ENCODE data around the gene SRRM3. TPM values are rescaled to one million over a fixed set of nuclear protein-coding genes. Genes with fewer than 3 reads are reported as not detected.

The SRRM3 gene
- total and polyA plus RNA-seq, 9 of the 15 experiments (the other 6 are each of a cell fraction or from before 2014, with no cell fraction given): 0.04 to 0.91 (median 0.46) TPM; not detected in 2

DNA sequence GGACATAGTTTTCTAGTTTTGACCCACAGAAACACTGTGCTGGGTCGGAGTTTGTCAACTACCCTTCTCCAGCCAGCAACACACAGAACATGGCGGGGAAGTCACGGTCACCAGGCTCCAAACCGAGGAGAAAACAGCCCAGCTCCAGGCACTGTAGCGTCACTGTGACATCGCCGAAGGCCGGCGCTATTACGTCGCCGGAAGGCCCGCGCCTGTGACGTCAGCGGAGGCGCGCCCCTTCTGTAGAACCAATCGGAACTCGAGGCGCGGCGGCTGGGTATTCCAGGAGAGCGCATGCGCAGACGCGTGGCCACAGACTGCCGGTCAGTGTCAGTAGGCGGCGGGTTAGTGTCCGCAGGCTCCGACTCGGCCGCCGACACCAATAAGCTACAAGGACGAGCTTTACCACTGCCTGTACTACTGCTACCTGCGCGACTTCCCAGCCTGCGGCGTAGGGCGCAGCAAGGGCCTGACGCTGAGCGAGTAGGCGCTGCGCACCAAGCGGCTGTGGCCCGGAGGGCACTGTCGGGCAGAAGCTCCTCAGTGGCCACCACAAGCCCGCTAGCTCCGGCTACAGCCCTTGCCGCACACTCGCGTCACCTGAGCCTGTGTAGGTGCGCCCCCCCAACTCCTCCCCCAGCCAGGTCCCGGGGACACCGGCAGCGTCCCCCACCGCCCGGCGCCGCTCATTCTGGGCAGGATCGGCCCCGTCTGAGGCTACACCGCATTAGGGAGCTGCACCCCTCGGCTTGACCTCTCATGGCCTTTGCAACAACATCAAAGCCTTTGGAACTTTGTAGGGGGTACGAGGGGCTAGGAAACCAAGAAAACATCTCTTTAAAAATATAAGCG is 35.1 kb upstream of the SRRM3 start:
- TSS peak; percentile 99 for BruUV-seq (replicated peaks)
- Histone ChIP-seq H3K4me2 (ENCODE audit: insufficient read depth, low read length) (peak overlapping the region; percentile 94), H3K27ac (ENCODE audit: extremely low read depth, low read depth, low read length) (peak overlapping the region; percentile 87), H3K36me3 (ENCODE audit: control insufficient read depth, insufficient read depth, low read length) (no peaks in the 10 kb centered on the region), H2AFZ (ENCODE audit: low read depth, low read length) (peak overlapping the region; percentile 91), H3K9ac (ENCODE audit: insufficient read depth in 1 of 2, low read depth in 2 of 2, low read length in 2 of 2) (peak overlapping the region; percentile 84 to 100), H3K9me3 (replicated peaks; ENCODE audit: control insufficient read depth, insufficient read depth, low read depth, low read length) (no peaks in the 10 kb centered on the region), H4K20me1 (replicated peaks; ENCODE audit: control insufficient read depth, insufficient read depth, low read length) (no peaks in the 10 kb centered on the region), H3K4me1 (replicated peaks in 1 of 2; ENCODE audit: control insufficient read depth in 2 of 2, insufficient read depth in 2 of 2, low read length in 2 of 2) (peaks cover 7 to 23% of the 10 kb centered on the region in 2 experiments; a peak in 3 of 5 replicates), H3K9me1 (ENCODE audit: control insufficient read depth, insufficient read depth, low read length) (no peaks in the 10 kb centered on the region), H3K79me2 (ENCODE audit: control insufficient read depth, insufficient read depth, low read length) (no peaks in the 10 kb centered on the region; the same call in 2 of the 3 replicates), H3K4me3 (peak overlapping the region; percentile 61), H3K27me3 (ENCODE audit: control insufficient read depth in 2 of 2, insufficient read depth in 2 of 2, low read length in 2 of 2) (no peaks in the 10 kb centered on the region)
- POLR2A ChIA-PET: interaction anchor here (0.7 to 1.6 kb wide), 9 partner anchors 11 to 125 kb away, joined by 3 to 6 read pairs (median 4); partner anchors contain the start of genes MDH2 and STYXL1
- whole genome bisulfite sequencing (ENCODE audit: insufficient coverage, low coverage, missing lambda C conversion rate): under 1% methylated on average over 60 of the region's 67 CpGs
- ATAC-seq: peak; percentile 97
- intact Hi-C loops (cut with micrococcal nuclease): no loop called here
- in situ Hi-C loops (cut with MboI): no loop called here
- peak; percentile 98 to 100 (median 98) for DNase-seq (ENCODE audit: extremely low read depth in 1 of 4, low spot score in 3 of 4)
- FAIRE-seq: peak; percentile 96
- CTCF ChIA-PET (ENCODE audit: low intra/inter-chr PET ratio): interaction anchor here (0.6 to 0.8 kb wide), 2 partner anchors 96 to 148 kb away, joined by 3 to 4 read pairs; no protein-coding TSS in a partner anchor
- no peak for TF ChIP-seq MIER1 (IDR thresholded peaks at IDR 0.05; ENCODE audit: low read depth)
- TF ChIP-seq, protein P1, sequence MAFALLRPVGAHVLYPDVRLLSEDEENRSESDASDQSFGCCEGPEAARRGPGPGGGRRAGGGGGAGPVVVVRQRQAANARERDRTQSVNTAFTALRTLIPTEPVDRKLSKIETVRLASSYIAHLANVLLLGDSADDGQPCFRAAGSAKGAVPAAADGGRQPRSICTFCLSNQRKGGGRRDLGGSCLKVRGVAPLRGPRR (CRISPR knock-in tag; IDR thresholded peaks at IDR 0.05): no peak
- TF ChIP-seq ELF1 (tag; IDR thresholded peaks at IDR 0.05): peak; percentile 56; the same call in 1 of the 2 replicates
- TF ChIP-seq CBX2 (IDR thresholded peaks at IDR 0.05; ENCODE audit: insufficient read depth, low read length, poor library complexity, severe bottlenecking): no peak
- TF ChIP-seq SRSF7 (optimal IDR thresholded peaks at IDR 0.05; ENCODE audit: low read depth, low read length): no peak
- no peak for TF ChIP-seq HNRNPUL1 (IDR thresholded peaks at IDR 0.05; ENCODE audit: low read length)
- TF ChIP-seq, protein P2, sequence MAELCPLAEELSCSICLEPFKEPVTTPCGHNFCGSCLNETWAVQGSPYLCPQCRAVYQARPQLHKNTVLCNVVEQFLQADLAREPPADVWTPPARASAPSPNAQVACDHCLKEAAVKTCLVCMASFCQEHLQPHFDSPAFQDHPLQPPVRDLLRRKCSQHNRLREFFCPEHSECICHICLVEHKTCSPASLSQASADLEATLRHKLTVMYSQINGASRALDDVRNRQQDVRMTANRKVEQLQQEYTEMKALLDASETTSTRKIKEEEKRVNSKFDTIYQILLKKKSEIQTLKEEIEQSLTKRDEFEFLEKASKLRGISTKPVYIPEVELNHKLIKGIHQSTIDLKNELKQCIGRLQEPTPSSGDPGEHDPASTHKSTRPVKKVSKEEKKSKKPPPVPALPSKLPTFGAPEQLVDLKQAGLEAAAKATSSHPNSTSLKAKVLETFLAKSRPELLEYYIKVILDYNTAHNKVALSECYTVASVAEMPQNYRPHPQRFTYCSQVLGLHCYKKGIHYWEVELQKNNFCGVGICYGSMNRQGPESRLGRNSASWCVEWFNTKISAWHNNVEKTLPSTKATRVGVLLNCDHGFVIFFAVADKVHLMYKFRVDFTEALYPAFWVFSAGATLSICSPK (IDR thresholded peaks at IDR 0.05; ENCODE audit: borderline replicate concordance): no peak
- TF ChIP-seq CEBPB (tag; IDR thresholded peaks at IDR 0.05): no peak
- no peak for TF ChIP-seq ZNF143 (CRISPR knock-in tag; IDR thresholded peaks at IDR 0.05)
- no peak for TF ChIP-seq DDX20 (tag; IDR thresholded peaks at IDR 0.05; ENCODE audit: low read depth)
- 0 out of 2 replicates have a peak, but pooled peaks have one; percentile 18 for TF ChIP-seq GATAD2A (IDR thresholded peaks at IDR 0.05)
- TF ChIP-seq, protein P3, sequence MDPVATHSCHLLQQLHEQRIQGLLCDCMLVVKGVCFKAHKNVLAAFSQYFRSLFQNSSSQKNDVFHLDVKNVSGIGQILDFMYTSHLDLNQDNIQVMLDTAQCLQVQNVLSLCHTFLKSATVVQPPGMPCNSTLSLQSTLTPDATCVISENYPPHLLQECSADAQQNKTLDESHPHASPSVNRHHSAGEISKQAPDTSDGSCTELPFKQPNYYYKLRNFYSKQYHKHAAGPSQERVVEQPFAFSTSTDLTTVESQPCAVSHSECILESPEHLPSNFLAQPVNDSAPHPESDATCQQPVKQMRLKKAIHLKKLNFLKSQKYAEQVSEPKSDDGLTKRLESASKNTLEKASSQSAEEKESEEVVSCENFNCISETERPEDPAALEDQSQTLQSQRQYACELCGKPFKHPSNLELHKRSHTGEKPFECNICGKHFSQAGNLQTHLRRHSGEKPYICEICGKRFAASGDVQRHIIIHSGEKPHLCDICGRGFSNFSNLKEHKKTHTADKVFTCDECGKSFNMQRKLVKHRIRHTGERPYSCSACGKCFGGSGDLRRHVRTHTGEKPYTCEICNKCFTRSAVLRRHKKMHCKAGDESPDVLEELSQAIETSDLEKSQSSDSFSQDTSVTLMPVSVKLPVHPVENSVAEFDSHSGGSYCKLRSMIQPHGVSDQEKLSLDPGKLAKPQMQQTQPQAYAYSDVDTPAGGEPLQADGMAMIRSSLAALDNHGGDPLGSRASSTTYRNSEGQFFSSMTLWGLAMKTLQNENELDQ (CRISPR knock-in tag; IDR thresholded peaks at IDR 0.05; ENCODE audit: borderline replicate concordance): 0 out of 2 replicates have a peak, but pooled peaks have one; percentile 26
- TF ChIP-seq, protein P4, sequence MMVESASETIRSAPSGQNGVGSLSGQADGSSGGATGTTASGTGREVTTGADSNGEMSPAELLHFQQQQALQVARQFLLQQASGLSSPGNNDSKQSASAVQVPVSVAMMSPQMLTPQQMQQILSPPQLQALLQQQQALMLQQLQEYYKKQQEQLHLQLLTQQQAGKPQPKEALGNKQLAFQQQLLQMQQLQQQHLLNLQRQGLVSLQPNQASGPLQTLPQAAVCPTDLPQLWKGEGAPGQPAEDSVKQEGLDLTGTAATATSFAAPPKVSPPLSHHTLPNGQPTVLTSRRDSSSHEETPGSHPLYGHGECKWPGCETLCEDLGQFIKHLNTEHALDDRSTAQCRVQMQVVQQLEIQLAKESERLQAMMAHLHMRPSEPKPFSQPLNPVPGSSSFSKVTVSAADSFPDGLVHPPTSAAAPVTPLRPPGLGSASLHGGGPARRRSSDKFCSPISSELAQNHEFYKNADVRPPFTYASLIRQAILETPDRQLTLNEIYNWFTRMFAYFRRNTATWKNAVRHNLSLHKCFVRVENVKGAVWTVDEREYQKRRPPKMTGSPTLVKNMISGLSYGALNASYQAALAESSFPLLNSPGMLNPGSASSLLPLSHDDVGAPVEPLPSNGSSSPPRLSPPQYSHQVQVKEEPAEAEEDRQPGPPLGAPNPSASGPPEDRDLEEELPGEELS (CRISPR knock-in tag; IDR thresholded peaks at IDR 0.05; ENCODE audit: borderline replicate concordance): no peak
- TF ChIP-seq MTA3 (IDR thresholded peaks at IDR 0.05; ENCODE audit: borderline replicate concordance): peak; percentile 100

All from K562 (cell line).